GM12874 (cell line): ENCODE data around the gene IYD.

Source experiments
- TF ChIP-seq, protein P1 (sequence below): IDR thresholded peaks from 2 replicates; pipeline ENCODE4 v1.5.1; 2011; ENCODE audit warnings: low read depth, mild to moderate bottlenecking, control low read depth, low read length, moderate library complexity; ENCODE audit not compliant: insufficient read depth

IYD gene

GRCh38 chr6:150391414-150391813 is 22.6 kb downstream of the IYD start:
- TF ChIP-seq, protein P1, sequence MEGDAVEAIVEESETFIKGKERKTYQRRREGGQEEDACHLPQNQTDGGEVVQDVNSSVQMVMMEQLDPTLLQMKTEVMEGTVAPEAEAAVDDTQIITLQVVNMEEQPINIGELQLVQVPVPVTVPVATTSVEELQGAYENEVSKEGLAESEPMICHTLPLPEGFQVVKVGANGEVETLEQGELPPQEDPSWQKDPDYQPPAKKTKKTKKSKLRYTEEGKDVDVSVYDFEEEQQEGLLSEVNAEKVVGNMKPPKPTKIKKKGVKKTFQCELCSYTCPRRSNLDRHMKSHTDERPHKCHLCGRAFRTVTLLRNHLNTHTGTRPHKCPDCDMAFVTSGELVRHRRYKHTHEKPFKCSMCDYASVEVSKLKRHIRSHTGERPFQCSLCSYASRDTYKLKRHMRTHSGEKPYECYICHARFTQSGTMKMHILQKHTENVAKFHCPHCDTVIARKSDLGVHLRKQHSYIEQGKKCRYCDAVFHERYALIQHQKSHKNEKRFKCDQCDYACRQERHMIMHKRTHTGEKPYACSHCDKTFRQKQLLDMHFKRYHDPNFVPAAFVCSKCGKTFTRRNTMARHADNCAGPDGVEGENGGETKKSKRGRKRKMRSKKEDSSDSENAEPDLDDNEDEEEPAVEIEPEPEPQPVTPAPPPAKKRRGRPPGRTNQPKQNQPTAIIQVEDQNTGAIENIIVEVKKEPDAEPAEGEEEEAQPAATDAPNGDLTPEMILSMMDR = no peak

DNA sequence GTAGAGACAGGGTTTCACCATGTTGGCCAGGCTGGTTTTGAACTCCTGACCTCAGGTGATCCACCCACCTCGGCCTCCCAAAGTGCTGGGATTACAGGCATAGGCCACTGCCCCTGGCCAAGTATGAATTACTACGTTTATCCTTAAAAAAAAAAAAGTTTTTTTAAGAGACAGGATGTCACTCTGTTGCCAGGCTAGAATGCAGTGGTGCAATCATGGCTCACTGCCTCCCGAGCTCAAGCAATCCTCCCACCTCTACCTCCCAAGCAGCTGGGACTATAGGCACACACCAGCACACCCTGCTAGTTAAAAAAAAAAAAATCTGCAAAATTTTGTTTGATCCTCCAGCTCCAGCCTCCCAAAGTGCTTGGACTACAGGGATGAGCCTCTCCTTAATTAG is 23.1 kb downstream of the IYD start:
- TF ChIP-seq, protein P1 = no peak

GRCh38 chr6:150392452-150393220 is 23.8 kb downstream of the IYD start:
- TF ChIP-seq, protein P1 = no peak

- TF ChIP-seq, protein P1 = no peak
Measured at GRCh38 chr6:150394053-150394898, 25.5 kb downstream of the IYD start.

- TF ChIP-seq, protein P1 = no peak
Measured at GRCh38 chr6:150394899-150395295, 26.1 kb downstream of the IYD start.

- TF ChIP-seq, protein P1 = peak; percentile 62
Measured at GRCh38 chr6:150395388-150396009, 26.7 kb downstream of the IYD start.
